ENCODE results near the gene CST3.
"Not testable (repeated sequence)": the region's sequence is repeated elsewhere in the genome, so short reads cannot be mapped to it uniquely, and the experiment has no call there.

DNA sequence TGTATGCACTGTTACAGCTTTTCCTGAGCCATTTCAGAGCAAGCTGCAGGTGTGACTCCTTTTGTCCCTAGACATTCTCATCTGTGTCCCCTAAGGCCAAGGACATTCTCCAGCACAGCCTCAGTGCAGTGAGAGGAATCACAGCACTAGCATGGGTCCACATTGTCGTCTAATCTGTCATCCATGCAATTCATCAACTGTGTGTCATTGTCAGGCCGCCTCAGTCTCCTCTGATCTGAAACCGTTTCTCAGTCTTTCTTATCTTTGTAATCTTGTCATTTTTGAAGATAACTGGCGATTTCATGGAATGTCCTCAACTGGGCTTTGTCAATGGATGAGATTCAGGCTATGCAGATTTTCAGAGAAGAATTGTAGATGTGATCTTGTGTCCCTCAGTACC lies 26.3 kb upstream of the CST3 start:
- TF ChIP-seq, protein P1, sequence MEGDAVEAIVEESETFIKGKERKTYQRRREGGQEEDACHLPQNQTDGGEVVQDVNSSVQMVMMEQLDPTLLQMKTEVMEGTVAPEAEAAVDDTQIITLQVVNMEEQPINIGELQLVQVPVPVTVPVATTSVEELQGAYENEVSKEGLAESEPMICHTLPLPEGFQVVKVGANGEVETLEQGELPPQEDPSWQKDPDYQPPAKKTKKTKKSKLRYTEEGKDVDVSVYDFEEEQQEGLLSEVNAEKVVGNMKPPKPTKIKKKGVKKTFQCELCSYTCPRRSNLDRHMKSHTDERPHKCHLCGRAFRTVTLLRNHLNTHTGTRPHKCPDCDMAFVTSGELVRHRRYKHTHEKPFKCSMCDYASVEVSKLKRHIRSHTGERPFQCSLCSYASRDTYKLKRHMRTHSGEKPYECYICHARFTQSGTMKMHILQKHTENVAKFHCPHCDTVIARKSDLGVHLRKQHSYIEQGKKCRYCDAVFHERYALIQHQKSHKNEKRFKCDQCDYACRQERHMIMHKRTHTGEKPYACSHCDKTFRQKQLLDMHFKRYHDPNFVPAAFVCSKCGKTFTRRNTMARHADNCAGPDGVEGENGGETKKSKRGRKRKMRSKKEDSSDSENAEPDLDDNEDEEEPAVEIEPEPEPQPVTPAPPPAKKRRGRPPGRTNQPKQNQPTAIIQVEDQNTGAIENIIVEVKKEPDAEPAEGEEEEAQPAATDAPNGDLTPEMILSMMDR (conservative IDR thresholded peaks at IDR 0.05), result not testable (repeated sequence)
- not testable (repeated sequence) for TF ChIP-seq EZH2 (IDR thresholded peaks at IDR 0.05; ENCODE audit: low read depth)
